ENCODE data around the gene CDK14. TPM values are rescaled to one million over a fixed set of nuclear protein-coding genes. Genes with fewer than 3 reads are reported as not detected.

CDK14 gene
- total RNA-seq, 5 donors from 2014 or later (not counting 1 experiment from before 2014, with no cell fraction given) = 0.86 to 6.6 (median 1.6) TPM

DNA sequence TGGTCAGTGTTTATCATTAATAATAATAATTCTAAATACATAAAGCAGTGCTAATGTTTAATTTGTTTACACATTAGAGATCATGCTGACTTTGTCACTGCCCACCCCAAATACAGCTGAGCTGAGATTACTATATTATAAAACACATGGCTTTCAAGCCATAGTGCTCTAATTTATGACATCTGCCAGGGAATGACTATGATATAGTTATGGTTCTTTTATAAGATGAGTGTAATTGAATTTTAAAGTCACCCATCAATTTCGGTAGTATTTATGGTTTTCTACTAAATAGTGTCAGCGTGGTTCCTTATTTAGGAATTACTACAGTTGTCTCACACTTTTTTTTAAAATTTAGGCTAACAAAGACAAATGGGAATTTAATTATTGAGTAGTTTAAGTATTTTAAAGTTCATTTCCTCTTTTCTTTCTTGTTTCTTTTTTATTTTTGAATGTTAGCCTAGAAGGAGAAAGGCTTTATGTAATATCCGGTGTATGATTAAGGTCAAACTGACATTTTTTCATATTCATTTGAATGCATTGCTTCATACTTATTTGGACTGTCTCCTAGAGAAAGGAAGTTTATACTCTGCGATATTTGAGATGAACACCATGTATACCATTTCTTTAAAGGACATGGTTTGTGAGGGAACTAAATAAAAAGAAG is 3.9 kb downstream of the CDK14 start:
- H3K4me3 Mint-ChIP-seq = no peak overlapping the region
- no peak for ATAC-seq (replicated peaks in 1 of 4)
- H3K9me3 Mint-ChIP-seq = no peaks in the 10 kb centered on the region
- ChIA-PET POLR2A (no interaction called here), CTCF (no interaction called here)
- Histone ChIP-seq H3K36me3 (ENCODE audit: control insufficient read depth in 2 of 2, extremely low read depth in 1 of 2, insufficient read depth in 1 of 2, low read length in 1 of 2) (no peaks in the 10 kb centered on the region), H3K4me1 (ENCODE audit: control insufficient read depth in 1 of 2, extremely low read depth in 1 of 2, insufficient read depth in 2 of 2, low read length in 2 of 2) (peaks cover 0 to 11% of the 10 kb centered on the region in 2 experiments), H3K27me3 (replicated peaks in 1 of 2; ENCODE audit: control insufficient read depth in 2 of 2, extremely low read depth in 1 of 2, insufficient read depth in 2 of 2, low read length in 1 of 2) (peaks cover 0 to 15% of the 10 kb centered on the region in 2 experiments), H3K9me3 (no peaks in the 10 kb centered on the region), H3K27ac (ENCODE audit: low read length) (no peak overlapping the region), H3K4me3 (ENCODE audit: control insufficient read depth in 1 of 2, extremely low read depth in 1 of 2, low read length in 1 of 2) (no peak overlapping the region)
- WGBS (ENCODE audit: insufficient coverage) = no CpG with 5 or more reads among the region's 4 CpGs
- H3K4me1 Mint-ChIP-seq = peaks cover 9 to 21% (median 16%) of the 10 kb centered on the region in 3 donors
- peaks cover 47% of the 10 kb centered on the region in 2 donors for H3K27me3 Mint-ChIP-seq
- DNase-seq = no peak
- H3K27ac Mint-ChIP-seq = no peak overlapping the region
- H3K36me3 Mint-ChIP-seq = no peaks in the 10 kb centered on the region

DNA sequence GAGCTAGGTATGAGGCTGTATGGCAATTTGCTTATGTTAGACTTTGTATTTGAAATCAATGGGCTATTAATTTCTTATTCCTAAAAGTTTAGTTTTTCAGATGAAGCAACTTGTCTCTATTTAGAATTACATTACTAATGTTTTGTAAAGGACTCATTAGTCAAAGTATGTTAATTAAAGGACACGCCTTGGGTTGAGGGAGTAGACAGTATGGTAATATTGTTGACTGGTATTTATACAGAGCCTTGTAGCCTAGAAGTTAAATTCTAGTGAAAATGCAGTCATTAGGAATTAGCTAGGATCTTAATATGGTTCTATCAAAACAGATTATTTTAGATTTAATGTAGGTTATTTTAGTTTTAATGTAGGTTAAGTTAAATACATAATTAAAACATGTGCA is 6.2 kb downstream of the CDK14 start:
- ChIA-PET POLR2A (no interaction called here), CTCF (no interaction called here)
- peaks cover 6 to 12% (median 7%) of the 10 kb centered on the region in 3 donors for H3K4me1 Mint-ChIP-seq
- no peaks in the 10 kb centered on the region for H3K36me3 Mint-ChIP-seq
- no CpG with 5 or more reads among the region's 1 CpG for WGBS (ENCODE audit: insufficient coverage)
- peaks cover 0 to 2% of the 10 kb centered on the region in 2 experiments for H3K27me3 ChIP-seq (replicated peaks in 1 of 2; ENCODE audit: control insufficient read depth in 2 of 2, extremely low read depth in 1 of 2, insufficient read depth in 2 of 2, low read length in 1 of 2)
- no peak for DNase-seq
- no peak for ATAC-seq (replicated peaks in 1 of 4)
- H3K27me3 Mint-ChIP-seq = peaks cover 34 to 43% of the 10 kb centered on the region in 2 donors
- no peaks in the 10 kb centered on the region for H3K9me3 Mint-ChIP-seq
- H3K9me3 ChIP-seq = no peaks in the 10 kb centered on the region
- H3K4me3 ChIP-seq (ENCODE audit: control insufficient read depth in 1 of 2, extremely low read depth in 1 of 2, low read length in 1 of 2) = no peak overlapping the region
- H3K4me3 Mint-ChIP-seq = no peak overlapping the region
- no peak overlapping the region for H3K27ac Mint-ChIP-seq
- no peak overlapping the region for H3K27ac ChIP-seq (ENCODE audit: low read length)
- H3K4me1 ChIP-seq (ENCODE audit: control insufficient read depth in 1 of 2, extremely low read depth in 1 of 2, insufficient read depth in 2 of 2, low read length in 2 of 2) = no peaks in the 10 kb centered on the region
- no peaks in the 10 kb centered on the region for H3K36me3 ChIP-seq (ENCODE audit: control insufficient read depth in 2 of 2, extremely low read depth in 1 of 2, insufficient read depth in 1 of 2, low read length in 1 of 2)

DNA sequence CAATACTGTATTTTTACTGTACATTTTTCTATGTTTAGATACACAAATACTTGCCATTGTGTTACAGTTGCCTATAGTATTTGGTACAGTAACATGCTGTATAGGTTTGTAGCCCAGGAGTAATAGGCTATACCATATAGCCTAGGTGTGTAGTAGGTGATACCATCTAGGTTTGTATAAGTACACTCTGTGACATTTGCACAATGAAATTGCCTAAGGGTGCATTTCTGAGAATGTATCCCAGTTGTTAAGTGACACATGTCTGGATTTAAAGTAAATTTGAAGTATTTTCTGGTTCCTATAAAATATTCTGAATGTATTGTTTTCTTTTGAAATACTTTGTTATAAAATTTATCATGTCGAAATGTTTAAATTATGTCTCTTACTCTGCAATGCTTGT is 7.2 kb downstream of the CDK14 start:
- H3K4me3 ChIP-seq (ENCODE audit: control insufficient read depth in 1 of 2, extremely low read depth in 1 of 2, low read length in 1 of 2) = no peak overlapping the region
- no peak overlapping the region for H3K27ac ChIP-seq (ENCODE audit: low read length)
- Mint-ChIP-seq H3K9me3 (no peaks in the 10 kb centered on the region), H3K4me3 (no peak overlapping the region), H3K27ac (no peak overlapping the region), H3K4me1 (peaks cover 0 to 5% (median 0%) of the 10 kb centered on the region in 3 donors), H3K27me3 (peaks cover 24 to 33% of the 10 kb centered on the region in 2 donors), H3K36me3 (no peaks in the 10 kb centered on the region)
- ChIA-PET CTCF (no interaction called here), POLR2A (no interaction called here)
- H3K9me3 ChIP-seq = no peaks in the 10 kb centered on the region
- no peak for DNase-seq
- no peak for ATAC-seq (replicated peaks in 1 of 4)
- WGBS (ENCODE audit: insufficient coverage) = no CpG with 5 or more reads among the region's 1 CpG
- H3K27me3 ChIP-seq (replicated peaks in 1 of 2; ENCODE audit: control insufficient read depth in 2 of 2, extremely low read depth in 1 of 2, insufficient read depth in 2 of 2, low read length in 1 of 2) = peaks cover 0 to 2% of the 10 kb centered on the region in 2 experiments
- H3K36me3 ChIP-seq (ENCODE audit: control insufficient read depth in 2 of 2, extremely low read depth in 1 of 2, insufficient read depth in 1 of 2, low read length in 1 of 2) = no peaks in the 10 kb centered on the region
- no peaks in the 10 kb centered on the region for H3K4me1 ChIP-seq (ENCODE audit: control insufficient read depth in 1 of 2, extremely low read depth in 1 of 2, insufficient read depth in 2 of 2, low read length in 2 of 2)

- H3K27me3 Mint-ChIP-seq = peaks cover 17 to 27% of the 10 kb centered on the region in 2 donors
- CTCF ChIA-PET = no interaction called here
- no peak for ATAC-seq (replicated peaks in 1 of 4)
- POLR2A ChIA-PET = interaction anchor here in 1 of 2 donors (0.7 kb wide), 1 partner anchor 221 kb away, joined by 3 read pairs; no protein-coding TSS in a partner anchor
- no peak overlapping the region for H3K4me3 Mint-ChIP-seq
- Histone ChIP-seq H3K27me3 (replicated peaks in 1 of 2; ENCODE audit: control insufficient read depth in 2 of 2, extremely low read depth in 1 of 2, insufficient read depth in 2 of 2, low read length in 1 of 2) (no peaks in the 10 kb centered on the region), H3K4me3 (ENCODE audit: control insufficient read depth in 1 of 2, extremely low read depth in 1 of 2, low read length in 1 of 2) (no peak overlapping the region), H3K27ac (ENCODE audit: low read length) (no peak overlapping the region), H3K4me1 (ENCODE audit: control insufficient read depth in 1 of 2, extremely low read depth in 1 of 2, insufficient read depth in 2 of 2, low read length in 2 of 2) (no peaks in the 10 kb centered on the region), H3K36me3 (ENCODE audit: control insufficient read depth in 2 of 2, extremely low read depth in 1 of 2, insufficient read depth in 1 of 2, low read length in 1 of 2) (no peaks in the 10 kb centered on the region), H3K9me3 (no peaks in the 10 kb centered on the region)
- peaks cover 0 to 5% (median 0%) of the 10 kb centered on the region in 3 donors for H3K4me1 Mint-ChIP-seq
- H3K27ac Mint-ChIP-seq = no peak overlapping the region
- H3K36me3 Mint-ChIP-seq = no peaks in the 10 kb centered on the region
- no peak for DNase-seq
- WGBS (ENCODE audit: insufficient coverage) = 73% methylated on average over 2 of the region's 5 CpGs
- no peaks in the 10 kb centered on the region for H3K9me3 Mint-ChIP-seq
Observed at GRCh38 chr7:90604383-90604782, 8.3 kb downstream of the CDK14 start.

GRCh38 chr7:90605055-90605454 is 8.9 kb downstream of the CDK14 start:
- no peak overlapping the region for H3K27ac ChIP-seq (ENCODE audit: low read length)
- no peak for ATAC-seq (replicated peaks in 1 of 4)

GRCh38 chr7:90607196-90607595 is 11.1 kb downstream of the CDK14 start:
- POLR2A ChIA-PET = no interaction called here
- DNase-seq = no peak

More at GRCh38 chr7:90605055-90605454, 8.9 kb downstream of the CDK14 start:
- Mint-ChIP-seq H3K36me3 (no peaks in the 10 kb centered on the region), H3K4me1 (peaks cover 0 to 4% (median 0%) of the 10 kb centered on the region in 3 donors), H3K9me3 (no peaks in the 10 kb centered on the region), H3K4me3 (no peak overlapping the region), H3K27me3 (peaks cover 13 to 27% of the 10 kb centered on the region in 2 donors), H3K27ac (no peak overlapping the region)
- ChIA-PET CTCF (no interaction called here), POLR2A (no interaction called here)
- Histone ChIP-seq H3K4me3 (ENCODE audit: control insufficient read depth in 1 of 2, extremely low read depth in 1 of 2, low read length in 1 of 2) (no peak overlapping the region), H3K9me3 (no peaks in the 10 kb centered on the region), H3K27me3 (replicated peaks in 1 of 2; ENCODE audit: control insufficient read depth in 2 of 2, extremely low read depth in 1 of 2, insufficient read depth in 2 of 2, low read length in 1 of 2) (no peaks in the 10 kb centered on the region), H3K36me3 (ENCODE audit: control insufficient read depth in 2 of 2, extremely low read depth in 1 of 2, insufficient read depth in 1 of 2, low read length in 1 of 2) (no peaks in the 10 kb centered on the region), H3K4me1 (ENCODE audit: control insufficient read depth in 1 of 2, extremely low read depth in 1 of 2, insufficient read depth in 2 of 2, low read length in 2 of 2) (no peaks in the 10 kb centered on the region)
- DNase-seq = no peak
- no CpG with 5 or more reads among the region's 2 CpGs for WGBS (ENCODE audit: insufficient coverage)

More at GRCh38 chr7:90607196-90607595, 11.1 kb downstream of the CDK14 start:
- Mint-ChIP-seq H3K9me3 (no peaks in the 10 kb centered on the region), H3K27ac (no peak overlapping the region), H3K36me3 (no peaks in the 10 kb centered on the region), H3K4me3 (no peak overlapping the region), H3K4me1 (no peaks in the 10 kb centered on the region), H3K27me3 (peaks cover 3 to 12% of the 10 kb centered on the region in 2 donors)
- Histone ChIP-seq H3K27me3 (replicated peaks in 1 of 2; ENCODE audit: control insufficient read depth in 2 of 2, extremely low read depth in 1 of 2, insufficient read depth in 2 of 2, low read length in 1 of 2) (no peaks in the 10 kb centered on the region), H3K9me3 (no peaks in the 10 kb centered on the region), H3K27ac (ENCODE audit: low read length) (no peak overlapping the region), H3K36me3 (ENCODE audit: control insufficient read depth in 2 of 2, extremely low read depth in 1 of 2, insufficient read depth in 1 of 2, low read length in 1 of 2) (no peaks in the 10 kb centered on the region), H3K4me3 (ENCODE audit: control insufficient read depth in 1 of 2, extremely low read depth in 1 of 2, low read length in 1 of 2) (no peak overlapping the region), H3K4me1 (ENCODE audit: control insufficient read depth in 1 of 2, extremely low read depth in 1 of 2, insufficient read depth in 2 of 2, low read length in 2 of 2) (no peaks in the 10 kb centered on the region)
- WGBS (ENCODE audit: insufficient coverage) = no CpG with 5 or more reads among the region's 1 CpG
- CTCF ChIA-PET = no interaction called here
- ATAC-seq (replicated peaks in 1 of 4) = no peak
